ENCODE results near the gene GCNT2. TPM values are rescaled to one million over a fixed set of nuclear protein-coding genes. Genes with fewer than 3 reads are reported as not detected.

Gene GCNT2
- total RNA-seq, 1 donor from 2014 or later: 8.2 TPM

DNA sequence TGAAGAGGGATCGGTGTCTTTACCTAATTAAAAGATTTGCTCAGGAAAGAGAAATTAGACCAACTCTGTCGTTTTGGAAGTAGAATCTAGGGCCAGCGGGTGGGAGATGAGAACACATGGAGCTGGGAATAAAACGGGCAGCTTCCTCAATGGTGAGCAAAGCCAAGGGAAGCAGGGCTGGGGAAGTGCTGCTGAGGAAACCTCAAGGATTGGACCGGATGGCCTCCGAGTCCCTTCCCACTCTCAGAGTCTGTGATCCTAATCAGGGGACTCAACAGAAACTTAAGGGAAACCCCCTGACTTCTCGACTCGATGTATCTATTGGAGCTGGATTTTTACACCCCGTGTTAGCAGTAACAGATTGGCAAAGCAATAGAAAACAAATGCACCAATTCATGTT lies 10.8 kb downstream of the GCNT2 start:
- peaks cover 12% of the 10 kb centered on the region for H3K4me1 Mint-ChIP-seq (ENCODE audit: low read depth)
- no peaks in the 10 kb centered on the region for H3K36me3 Mint-ChIP-seq (ENCODE audit: insufficient read depth)
- TF ChIP-seq, protein P1, sequence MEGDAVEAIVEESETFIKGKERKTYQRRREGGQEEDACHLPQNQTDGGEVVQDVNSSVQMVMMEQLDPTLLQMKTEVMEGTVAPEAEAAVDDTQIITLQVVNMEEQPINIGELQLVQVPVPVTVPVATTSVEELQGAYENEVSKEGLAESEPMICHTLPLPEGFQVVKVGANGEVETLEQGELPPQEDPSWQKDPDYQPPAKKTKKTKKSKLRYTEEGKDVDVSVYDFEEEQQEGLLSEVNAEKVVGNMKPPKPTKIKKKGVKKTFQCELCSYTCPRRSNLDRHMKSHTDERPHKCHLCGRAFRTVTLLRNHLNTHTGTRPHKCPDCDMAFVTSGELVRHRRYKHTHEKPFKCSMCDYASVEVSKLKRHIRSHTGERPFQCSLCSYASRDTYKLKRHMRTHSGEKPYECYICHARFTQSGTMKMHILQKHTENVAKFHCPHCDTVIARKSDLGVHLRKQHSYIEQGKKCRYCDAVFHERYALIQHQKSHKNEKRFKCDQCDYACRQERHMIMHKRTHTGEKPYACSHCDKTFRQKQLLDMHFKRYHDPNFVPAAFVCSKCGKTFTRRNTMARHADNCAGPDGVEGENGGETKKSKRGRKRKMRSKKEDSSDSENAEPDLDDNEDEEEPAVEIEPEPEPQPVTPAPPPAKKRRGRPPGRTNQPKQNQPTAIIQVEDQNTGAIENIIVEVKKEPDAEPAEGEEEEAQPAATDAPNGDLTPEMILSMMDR (IDR thresholded peaks at IDR 0.05; ENCODE audit: unreplicated experiment): no peak
- H3K27ac Mint-ChIP-seq: no peak overlapping the region
- H3K4me3 Mint-ChIP-seq (ENCODE audit: low read depth): no peak overlapping the region
- peaks cover 26% of the 10 kb centered on the region for H3K27me3 Mint-ChIP-seq
- DNase-seq (ENCODE audit: low spot score, unreplicated experiment): no peak
- no peaks in the 10 kb centered on the region for H3K9me3 Mint-ChIP-seq (ENCODE audit: low read depth)

DNA sequence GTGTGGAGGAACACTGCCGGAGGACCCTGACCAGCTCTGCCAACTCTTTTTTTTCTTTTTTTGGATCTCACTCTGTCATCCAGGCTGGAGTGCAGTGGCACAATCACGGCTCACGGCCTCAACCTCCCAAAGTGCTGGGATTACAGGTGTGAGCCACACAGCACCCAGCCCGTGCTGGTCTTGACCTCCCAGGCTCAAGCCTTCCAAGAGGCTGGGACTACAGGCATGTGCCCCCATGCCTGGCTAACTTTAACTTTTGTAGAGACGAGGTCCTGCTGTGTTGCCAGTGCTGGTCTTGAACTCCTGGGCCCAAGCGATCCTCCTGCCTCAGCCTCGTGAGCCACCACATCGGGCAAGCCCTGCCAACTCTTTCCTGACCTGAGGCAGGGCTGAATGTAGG lies 11.2 kb downstream of the GCNT2 start:
- Mint-ChIP-seq H3K9me3 (ENCODE audit: low read depth) (no peaks in the 10 kb centered on the region), H3K27me3 (peaks cover 26% of the 10 kb centered on the region), H3K27ac (no peak overlapping the region), H3K4me1 (ENCODE audit: low read depth) (peaks cover 12% of the 10 kb centered on the region), H3K4me3 (ENCODE audit: low read depth) (no peak overlapping the region), H3K36me3 (ENCODE audit: insufficient read depth) (no peaks in the 10 kb centered on the region)
- no peak for DNase-seq (ENCODE audit: low spot score, unreplicated experiment)
- TF ChIP-seq, protein P1 (IDR thresholded peaks at IDR 0.05; ENCODE audit: unreplicated experiment): no peak

DNA sequence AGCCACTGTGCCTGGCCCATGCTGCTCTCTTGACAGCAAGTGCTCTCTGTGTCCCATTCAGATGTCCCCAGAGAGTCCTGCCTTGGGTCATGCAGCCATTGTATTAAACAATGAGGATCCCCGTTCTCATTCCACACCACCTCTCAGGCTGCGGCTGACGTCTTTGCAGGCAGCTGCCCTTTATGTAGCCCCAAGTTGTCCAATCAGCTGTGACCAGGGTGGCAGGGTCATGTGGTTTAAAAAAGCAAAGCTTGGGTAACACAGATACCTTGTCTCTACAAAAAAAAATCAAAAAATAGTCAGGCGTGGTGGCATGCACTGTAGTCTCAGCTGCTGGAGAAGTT lies 13.2 kb downstream of the GCNT2 start:
- DNase-seq (ENCODE audit: low spot score, unreplicated experiment): no peak
- Mint-ChIP-seq H3K9me3 (ENCODE audit: low read depth) (no peaks in the 10 kb centered on the region), H3K27ac (no peak overlapping the region), H3K4me1 (ENCODE audit: low read depth) (peaks cover 2% of the 10 kb centered on the region), H3K36me3 (ENCODE audit: insufficient read depth) (no peaks in the 10 kb centered on the region), H3K4me3 (ENCODE audit: low read depth) (no peak overlapping the region), H3K27me3 (peaks cover 26% of the 10 kb centered on the region)
- TF ChIP-seq, protein P1 (IDR thresholded peaks at IDR 0.05; ENCODE audit: unreplicated experiment): no peak

DNA sequence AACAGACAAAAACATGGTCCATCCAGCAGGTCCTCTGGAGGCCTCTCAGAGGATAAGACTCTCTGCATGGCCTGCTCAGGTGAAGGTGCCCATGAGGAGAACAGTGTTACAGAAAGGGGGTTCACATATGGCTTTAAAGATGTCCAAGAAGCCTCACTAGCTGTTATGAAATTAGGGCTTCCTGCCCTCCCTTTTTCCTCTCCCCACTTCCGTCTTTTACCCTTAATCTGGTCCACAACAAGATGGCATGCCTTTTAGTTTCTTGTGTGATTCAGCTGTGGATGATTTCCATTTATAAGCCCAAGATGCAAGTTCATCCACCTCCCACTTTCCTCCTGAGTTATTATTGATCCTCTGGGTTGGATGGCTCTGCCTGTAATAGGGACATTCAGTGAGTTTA lies 14.0 kb downstream of the GCNT2 start:
- Mint-ChIP-seq H3K4me1 (ENCODE audit: low read depth) (no peaks in the 10 kb centered on the region), H3K36me3 (ENCODE audit: insufficient read depth) (no peaks in the 10 kb centered on the region), H3K9me3 (ENCODE audit: low read depth) (no peaks in the 10 kb centered on the region), H3K27ac (no peak overlapping the region), H3K4me3 (ENCODE audit: low read depth) (no peak overlapping the region), H3K27me3 (peaks cover 26% of the 10 kb centered on the region)
- no peak for DNase-seq (ENCODE audit: low spot score, unreplicated experiment)
- TF ChIP-seq, protein P1 (IDR thresholded peaks at IDR 0.05; ENCODE audit: unreplicated experiment): no peak

DNA sequence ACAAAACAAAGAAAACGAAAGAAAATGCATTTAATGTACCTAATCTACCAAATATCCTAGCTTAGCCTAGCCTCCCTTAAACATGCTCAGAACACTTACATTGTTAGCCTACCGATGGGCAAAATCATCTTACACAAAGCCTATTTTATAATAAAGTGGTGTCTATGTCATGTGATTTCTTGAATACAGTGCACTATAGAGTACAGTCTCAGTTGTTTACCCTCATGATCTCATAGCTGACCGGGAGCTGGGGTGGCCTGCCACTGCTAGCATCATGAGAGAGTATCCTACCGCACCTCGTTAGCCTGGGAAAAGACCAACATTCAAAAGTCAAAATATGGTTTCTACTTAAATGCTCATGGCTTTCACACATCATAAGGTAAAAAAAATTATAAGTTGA lies 16.6 kb downstream of the GCNT2 start:
- no peak overlapping the region for H3K4me3 Mint-ChIP-seq (ENCODE audit: low read depth)
- H3K4me1 Mint-ChIP-seq (ENCODE audit: low read depth): no peaks in the 10 kb centered on the region
- no peak for DNase-seq (ENCODE audit: low spot score, unreplicated experiment)
- no peak overlapping the region for H3K27ac Mint-ChIP-seq
- H3K27me3 Mint-ChIP-seq: peaks cover 12% of the 10 kb centered on the region
- H3K9me3 Mint-ChIP-seq (ENCODE audit: low read depth): peaks cover 3% of the 10 kb centered on the region
- TF ChIP-seq, protein P1 (IDR thresholded peaks at IDR 0.05; ENCODE audit: unreplicated experiment): no peak
- peaks cover 2% of the 10 kb centered on the region for H3K36me3 Mint-ChIP-seq (ENCODE audit: insufficient read depth)

Measured in progenitor cell of endocrine pancreas (in vitro differentiated cells).